ENCODE measurements around the gene PLEKHH1. TPM values are rescaled to one million over a fixed set of nuclear protein-coding genes. Genes with fewer than 3 reads are reported as not detected.

Gene PLEKHH1
- total RNA-seq, 1 donor from 2014 or later = 10.1 TPM

GRCh38 chr14:67633451-67634147 is 100.5 kb downstream of the PLEKHH1 start:
- Histone ChIP-seq H2AFZ (replicated peaks) (no peak overlapping the region), H3K27ac (no peak overlapping the region), H3K9me3 (ENCODE audit: low read depth) (no peaks in the 10 kb centered on the region), H3K36me3 (no peaks in the 10 kb centered on the region), H3K4me2 (no peak overlapping the region), H3K4me3 (no peak overlapping the region), H3K79me2 (ENCODE audit: low read depth) (no peaks in the 10 kb centered on the region), H3K27me3 (no peaks in the 10 kb centered on the region), H3K9ac (no peak overlapping the region), H3K4me1 (no peaks in the 10 kb centered on the region), H4K20me1 (ENCODE audit: low read depth) (no peaks in the 10 kb centered on the region), H3F3A (ENCODE audit: low read depth) (no peaks in the 10 kb centered on the region)
- peaks cover 11% of the 10 kb centered on the region for H3K36me3 Mint-ChIP-seq
- H3K4me3 Mint-ChIP-seq = no peak overlapping the region
- H3K27me3 Mint-ChIP-seq (ENCODE audit: insufficient read depth, low read depth) = no peaks in the 10 kb centered on the region
- TF ChIP-seq CTCF (IDR thresholded peaks at IDR 0.05) (no peak), EZH2 (IDR thresholded peaks at IDR 0.05) (no peak), EZH2phosphoT487 (IDR thresholded peaks at IDR 0.05) (no peak)
- H3K27ac Mint-ChIP-seq = no peak overlapping the region
- no peak for DNase-seq (ENCODE audit: low spot score)
- no peaks in the 10 kb centered on the region for H3K9me3 Mint-ChIP-seq
- H3K4me1 Mint-ChIP-seq = no peaks in the 10 kb centered on the region

- Histone ChIP-seq H4K20me1 (ENCODE audit: low read depth) (no peaks in the 10 kb centered on the region), H3K4me3 (no peak overlapping the region), H3K9me3 (ENCODE audit: low read depth) (no peaks in the 10 kb centered on the region), H2AFZ (replicated peaks) (no peak overlapping the region), H3K27ac (no peak overlapping the region), H3K79me2 (ENCODE audit: low read depth) (peaks cover 3% of the 10 kb centered on the region), H3K9ac (no peak overlapping the region), H3K4me2 (no peak overlapping the region), H3K27me3 (no peaks in the 10 kb centered on the region), H3F3A (ENCODE audit: low read depth) (no peaks in the 10 kb centered on the region), H3K4me1 (no peaks in the 10 kb centered on the region), H3K36me3 (no peaks in the 10 kb centered on the region)
- no peak for TF ChIP-seq EZH2 (IDR thresholded peaks at IDR 0.05)
- no peak for TF ChIP-seq EZH2phosphoT487 (IDR thresholded peaks at IDR 0.05)
- H3K27me3 Mint-ChIP-seq (ENCODE audit: insufficient read depth, low read depth) = no peaks in the 10 kb centered on the region
- H3K9me3 Mint-ChIP-seq = no peaks in the 10 kb centered on the region
- no peak overlapping the region for H3K27ac Mint-ChIP-seq
- H3K36me3 Mint-ChIP-seq = peaks cover 11% of the 10 kb centered on the region
- DNase-seq (ENCODE audit: low spot score) = no peak
- no peaks in the 10 kb centered on the region for H3K4me1 Mint-ChIP-seq
- no peak overlapping the region for H3K4me3 Mint-ChIP-seq
These were observed 103.3 kb downstream of the PLEKHH1 start for GRCh38 chr14:67636361-67636919.

- DNase-seq (ENCODE audit: low spot score) = no peak
- H2AFZ ChIP-seq (replicated peaks) = no peak overlapping the region
- H3K4me1 ChIP-seq = no peaks in the 10 kb centered on the region
- H3K27ac ChIP-seq = no peak overlapping the region
- Mint-ChIP-seq H3K27me3 (ENCODE audit: insufficient read depth, low read depth) (peaks cover 2% of the 10 kb centered on the region), H3K27ac (no peak overlapping the region), H3K36me3 (peaks cover 2% of the 10 kb centered on the region), H3K9me3 (no peaks in the 10 kb centered on the region), H3K4me1 (no peaks in the 10 kb centered on the region), H3K4me3 (no peak overlapping the region)
- no peak for TF ChIP-seq EZH2 (IDR thresholded peaks at IDR 0.05)
- TF ChIP-seq EZH2phosphoT487 (IDR thresholded peaks at IDR 0.05) = no peak
- TF ChIP-seq CTCF (IDR thresholded peaks at IDR 0.05) = no peak
- no peak overlapping the region for H3K4me3 ChIP-seq
- H3K36me3 ChIP-seq = no peaks in the 10 kb centered on the region
- H3F3A ChIP-seq (ENCODE audit: low read depth) = no peaks in the 10 kb centered on the region
- H3K79me2 ChIP-seq (ENCODE audit: low read depth) = peaks cover 5% of the 10 kb centered on the region
- H3K9ac ChIP-seq = no peak overlapping the region
- peaks cover 2% of the 10 kb centered on the region for H4K20me1 ChIP-seq (ENCODE audit: low read depth)
- H3K9me3 ChIP-seq (ENCODE audit: low read depth) = no peaks in the 10 kb centered on the region
- H3K27me3 ChIP-seq = no peaks in the 10 kb centered on the region
- H3K4me2 ChIP-seq = no peak overlapping the region
These were observed 105.6 kb downstream of the PLEKHH1 start for GRCh38 chr14:67638642-67639041.

Small RNA genes lying within 50 kb of the gene (small RNA-seq; reads per million reads assigned to genes)
- gene AL132640.3 (not detected), gene RF00019 (not detected)

Other genes starting within 250 kb of the PLEKHH1 start
- gene ATP6V1D, start 173.5 kb upstream of the PLEKHH1 start, total RNA-seq (ENCODE audit: low replicate concordance) = 79.9 and 89.4 TPM in 2 replicates
- gene EIF2S1, start 173.0 kb upstream of the PLEKHH1 start, total RNA-seq (ENCODE audit: low replicate concordance) = 118 and 193 TPM in 2 replicates
- gene PLEK2, start 121.1 kb upstream of the PLEKHH1 start, total RNA-seq (ENCODE audit: low replicate concordance) = not detected in 2 replicates
- gene TMEM229B, start 44.6 kb upstream of the PLEKHH1 start, total RNA-seq (ENCODE audit: low replicate concordance) = 0.12 TPM in 1 of 2 replicates, not detected in the other
- gene PIGH, start 67.0 kb downstream of the PLEKHH1 start, total RNA-seq (ENCODE audit: low replicate concordance) = 15.8 and 20.4 TPM in 2 replicates
- gene ARG2, start 86.6 kb downstream of the PLEKHH1 start, total RNA-seq (ENCODE audit: low replicate concordance) = 91.8 and 92.4 TPM in 2 replicates
- 64.9 and 69.8 TPM in 2 replicates for gene VTI1B, start 141.3 kb downstream of the PLEKHH1 start, total RNA-seq (ENCODE audit: low replicate concordance)
- 80.6 and 90.6 TPM in 2 replicates for gene RDH11, start 162.5 kb downstream of the PLEKHH1 start, total RNA-seq (ENCODE audit: low replicate concordance)
- gene RDH12, start 168.6 kb downstream of the PLEKHH1 start, total RNA-seq (ENCODE audit: low replicate concordance) = 1.3 and 1.5 TPM in 2 replicates